Epithelial cell of esophagus (primary cell): Measurements from ENCODE around the gene SYCP2L.
"Not testable (repeated sequence)": the region's sequence is repeated elsewhere in the genome, so short reads cannot be mapped to it uniquely, and the experiment has no call there.

Experiments used
- DNase-seq: peaks from one replicate; pipeline ENCODE4 v3.0.0; 2010; ENCODE audit warnings: low read depth
- H3K4me3 ChIP-seq: 2 replicates; pipeline ENCODE4 v1.5.1; 2011; ENCODE audit warnings: mild to moderate bottlenecking, low read length, control low read depth
- TF ChIP-seq, protein P1 (sequence below): IDR thresholded peaks from 2 replicates; pipeline ENCODE4 v1.5.1; 2011; ENCODE audit warnings: low read depth, mild to moderate bottlenecking, low read length, control low read depth, inconsistent platforms; ENCODE audit not compliant: insufficient read depth; ENCODE audit errors: missing control alignments

The SYCP2L gene

DNA sequence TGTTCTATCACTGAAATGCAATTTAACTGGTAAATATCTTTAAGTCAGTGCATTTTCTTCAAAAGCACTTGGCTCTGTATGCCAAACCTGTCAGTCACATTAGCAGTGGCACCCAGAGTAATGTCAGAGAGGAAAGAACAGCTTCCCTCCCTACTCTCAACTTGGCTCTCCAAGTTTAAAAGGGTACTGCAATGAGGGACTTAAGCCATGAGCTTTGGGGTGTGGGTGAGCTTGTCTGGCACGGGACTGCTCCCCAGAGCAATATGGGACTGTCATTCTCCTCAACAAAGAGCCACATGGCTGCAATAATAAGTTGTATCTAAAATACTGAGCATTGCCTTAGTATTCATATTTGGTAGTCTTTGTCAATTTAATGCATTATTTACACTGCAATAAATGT is 9.0 kb upstream of the SYCP2L start:
- H3K4me3 ChIP-seq = no peak overlapping the region
- TF ChIP-seq, protein P1, sequence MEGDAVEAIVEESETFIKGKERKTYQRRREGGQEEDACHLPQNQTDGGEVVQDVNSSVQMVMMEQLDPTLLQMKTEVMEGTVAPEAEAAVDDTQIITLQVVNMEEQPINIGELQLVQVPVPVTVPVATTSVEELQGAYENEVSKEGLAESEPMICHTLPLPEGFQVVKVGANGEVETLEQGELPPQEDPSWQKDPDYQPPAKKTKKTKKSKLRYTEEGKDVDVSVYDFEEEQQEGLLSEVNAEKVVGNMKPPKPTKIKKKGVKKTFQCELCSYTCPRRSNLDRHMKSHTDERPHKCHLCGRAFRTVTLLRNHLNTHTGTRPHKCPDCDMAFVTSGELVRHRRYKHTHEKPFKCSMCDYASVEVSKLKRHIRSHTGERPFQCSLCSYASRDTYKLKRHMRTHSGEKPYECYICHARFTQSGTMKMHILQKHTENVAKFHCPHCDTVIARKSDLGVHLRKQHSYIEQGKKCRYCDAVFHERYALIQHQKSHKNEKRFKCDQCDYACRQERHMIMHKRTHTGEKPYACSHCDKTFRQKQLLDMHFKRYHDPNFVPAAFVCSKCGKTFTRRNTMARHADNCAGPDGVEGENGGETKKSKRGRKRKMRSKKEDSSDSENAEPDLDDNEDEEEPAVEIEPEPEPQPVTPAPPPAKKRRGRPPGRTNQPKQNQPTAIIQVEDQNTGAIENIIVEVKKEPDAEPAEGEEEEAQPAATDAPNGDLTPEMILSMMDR = no peak
- no peak for DNase-seq

DNA sequence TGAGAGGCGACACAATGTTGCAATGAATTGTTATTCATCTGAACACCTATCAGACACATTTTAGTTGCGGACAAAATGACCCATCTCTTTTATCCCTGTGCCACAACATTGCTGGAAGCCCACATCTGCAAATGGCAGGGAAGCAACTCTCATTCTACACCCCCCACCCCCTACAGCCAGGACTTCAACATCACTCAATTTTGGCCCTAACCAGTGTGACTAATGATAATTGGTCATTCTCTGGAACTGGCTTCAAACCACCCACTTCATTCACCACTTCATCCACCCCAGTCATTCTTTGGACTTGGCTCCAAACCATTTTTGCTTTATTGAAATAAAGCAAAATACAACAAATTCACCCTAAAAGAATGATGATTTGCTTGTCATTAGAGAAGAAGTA is 6.5 kb upstream of the SYCP2L start:
- TF ChIP-seq, protein P1 = no peak
- no peak overlapping the region for H3K4me3 ChIP-seq
- DNase-seq = no peak

DNA sequence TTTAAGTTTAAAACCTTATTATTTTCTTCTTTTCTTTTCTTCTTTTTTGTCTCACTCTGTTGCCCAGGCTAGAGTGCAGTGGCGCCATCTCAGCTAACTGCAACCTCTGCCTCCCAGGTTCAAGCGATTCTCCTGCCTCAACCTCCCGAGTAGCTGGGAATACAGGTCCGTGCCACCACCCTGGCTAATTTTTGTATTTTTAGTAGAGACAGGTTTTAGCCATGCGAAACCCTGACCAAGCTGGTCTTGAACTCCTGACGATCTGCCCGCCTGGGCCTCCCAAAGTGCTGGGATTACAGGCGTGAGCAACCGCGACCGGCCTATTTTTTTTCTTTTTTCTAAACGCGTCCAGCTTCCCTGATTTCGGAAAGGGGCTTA is 4.6 kb upstream of the SYCP2L start:
- H3K4me3 ChIP-seq, DNase-seq: not testable (repeated sequence)

DNA sequence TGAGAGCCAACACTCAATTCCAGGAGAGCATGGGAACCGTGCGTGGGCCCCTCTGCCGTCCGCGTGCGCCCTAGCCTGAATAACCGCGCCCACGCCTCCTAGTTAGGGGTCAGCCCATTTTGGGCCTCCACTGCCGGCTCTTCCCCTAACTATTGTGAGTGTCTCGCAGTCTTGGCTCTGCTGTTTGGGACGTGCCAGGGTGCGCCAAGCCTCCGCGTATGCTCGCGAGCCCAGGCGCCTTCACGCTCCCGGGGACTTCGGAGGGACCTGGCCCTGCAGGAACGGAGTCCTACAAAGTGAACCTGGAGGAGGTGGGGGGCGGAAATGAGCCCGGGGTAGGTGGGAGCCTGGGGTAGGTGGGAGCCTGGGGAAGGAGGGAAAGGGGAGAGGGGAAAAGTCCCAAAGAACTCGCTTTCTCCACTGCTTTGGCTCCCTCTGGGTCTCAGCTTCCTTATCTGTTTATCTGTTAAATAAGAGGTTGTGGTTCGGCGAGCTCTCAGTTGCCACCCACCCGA is 4.1 kb upstream of the SYCP2L start:
- no peak overlapping the region for H3K4me3 ChIP-seq
- no peak for DNase-seq
- TF ChIP-seq, protein P1 = no peak

DNA sequence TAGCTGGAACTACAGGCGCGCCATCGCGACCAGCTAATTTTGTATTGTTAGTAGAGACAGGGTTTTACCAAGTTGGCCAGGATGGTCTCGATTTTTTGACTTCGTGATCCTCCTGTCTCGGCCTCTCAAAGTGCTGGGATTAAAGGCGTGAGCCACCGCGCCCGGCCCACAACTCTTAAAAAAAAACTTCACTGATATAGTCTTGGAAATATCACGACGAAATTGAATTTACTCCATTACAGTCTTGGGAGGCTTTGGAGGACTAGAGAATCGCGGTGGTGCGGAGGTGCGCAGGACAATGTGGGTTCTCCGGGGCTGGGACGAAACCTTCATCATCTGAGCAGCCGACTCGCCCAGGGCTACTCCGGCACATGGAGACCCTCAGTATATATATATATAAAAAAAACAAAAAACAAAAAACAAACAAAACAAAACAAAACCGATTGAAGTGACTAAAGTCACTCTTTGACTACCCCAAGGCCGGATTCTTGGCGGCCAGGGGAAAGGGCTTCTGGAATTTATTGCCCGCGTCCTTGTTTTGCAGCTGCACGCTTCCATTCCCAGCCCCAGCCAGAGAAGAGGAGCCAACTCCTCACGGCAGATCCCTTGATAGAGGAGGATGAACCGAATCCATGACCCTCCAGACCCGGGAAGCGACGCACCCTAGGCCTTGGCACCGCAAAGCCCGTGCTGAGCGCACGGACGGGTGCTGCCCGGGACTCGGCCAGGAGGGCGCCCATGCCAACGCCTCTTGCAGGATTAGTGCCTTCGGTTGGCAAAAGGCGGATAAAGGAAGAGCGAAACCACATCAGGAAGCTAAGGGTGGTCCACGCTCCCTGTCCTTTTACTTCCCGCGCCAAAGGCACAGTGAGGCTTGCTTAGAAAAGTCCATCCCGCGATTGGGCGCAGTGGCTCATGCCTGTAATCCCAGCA is 3.3 kb upstream of the SYCP2L start:
- no peak for DNase-seq
- no peak overlapping the region for H3K4me3 ChIP-seq
- TF ChIP-seq, protein P1 = no peak

DNA sequence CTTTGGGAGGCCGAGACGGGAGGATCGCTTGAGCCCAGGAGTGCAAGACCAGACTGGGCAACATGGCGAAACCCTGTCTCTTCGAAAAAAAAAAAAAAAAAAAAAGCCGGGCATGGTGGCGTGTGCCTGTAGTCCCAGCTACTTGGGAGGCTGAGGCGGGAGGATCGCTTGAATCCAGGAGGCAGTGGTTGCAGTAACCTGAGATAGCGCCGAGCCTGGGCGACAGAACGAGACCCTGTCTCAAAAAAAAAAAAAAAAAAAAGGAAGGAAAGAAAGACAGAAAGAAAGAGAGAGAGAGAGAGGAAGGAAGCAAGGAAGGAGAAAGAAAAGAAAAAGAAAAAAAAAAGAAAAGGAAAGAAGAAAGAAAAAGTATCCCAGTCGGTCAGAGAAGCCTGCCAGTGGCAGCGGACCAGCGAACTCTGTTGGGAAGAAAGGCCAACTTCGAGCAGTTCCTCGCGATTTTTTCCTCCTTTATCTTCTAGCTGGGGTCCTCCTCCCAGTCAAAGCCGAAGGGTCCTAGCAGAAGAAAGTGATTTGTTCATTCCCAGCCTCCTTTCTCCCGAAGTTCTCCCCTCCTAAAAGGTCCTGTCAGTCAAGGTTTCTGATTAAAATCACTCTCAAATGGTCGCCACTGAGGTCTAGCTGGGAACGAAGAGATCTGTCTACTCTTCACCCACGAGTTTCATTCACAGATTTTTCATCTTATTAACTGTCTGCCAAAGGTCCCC is 2.4 kb upstream of the SYCP2L start:
- DNase-seq = no peak
- H3K4me3 ChIP-seq = no peak overlapping the region
- TF ChIP-seq, protein P1 = no peak

DNA sequence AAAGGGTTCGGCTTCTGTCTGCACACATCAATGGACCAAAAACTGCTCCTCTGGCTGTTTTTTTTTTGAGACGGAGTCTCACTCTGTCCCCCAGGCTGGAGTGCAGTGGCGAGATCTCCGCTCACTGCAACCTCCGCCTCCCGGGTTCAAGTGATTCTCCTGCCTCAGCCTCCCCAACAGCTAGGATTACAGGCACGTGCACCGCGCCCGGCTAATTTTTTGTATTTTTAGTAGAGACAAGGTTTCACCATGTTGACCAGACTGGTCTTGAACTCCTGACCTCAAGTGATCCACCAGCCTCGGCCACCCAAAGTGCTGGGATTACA is 524 bp upstream of the SYCP2L start:
- not testable (repeated sequence) for DNase-seq
- H3K4me3 ChIP-seq = peak overlapping the region; percentile 65
